Ureter (tissue), 1 donor: ENCODE results near the gene UAP1. TPM values are rescaled to one million over a fixed set of nuclear protein-coding genes. Genes with fewer than 3 reads are reported as not detected.
"Not testable (repeated sequence)": the region's sequence is repeated elsewhere in the genome, so short reads cannot be mapped to it uniquely, and the experiment has no call there.

Source experiments
- DNase-seq: peaks from one replicate; pipeline ENCODE4 v3.0.0-alpha.2; 2020; ENCODE audit warnings: low spot score
- total RNA-seq: library from RNA; stranded (reverse); gene quantifications from one replicate; pipeline ENCODE4 v1.2.4, GENCODE V29; 2023
- donor health status: DM: yes; HTN: yes; CAD: no.

The UAP1 gene
- total RNA-seq, 1 donor from 2014 or later: 47.8 TPM

- no peak for DNase-seq
Measured at GRCh38 chr1:162564762-162565218, 3.3 kb downstream of the UAP1 start.

GRCh38 chr1:162565460-162565859, 3.9 kb downstream of the UAP1 start:
- no peak for DNase-seq

- DNase-seq: no peak
Measured at GRCh38 chr1:162566870-162567269, 5.3 kb downstream of the UAP1 start.

- DNase-seq: no peak
Measured at GRCh38 chr1:162568802-162569201, 7.3 kb downstream of the UAP1 start.

GRCh38 chr1:162570718-162571117, 9.2 kb downstream of the UAP1 start:
- no peak for DNase-seq

GRCh38 chr1:162571121-162571520, 9.6 kb downstream of the UAP1 start:
- not testable (repeated sequence) for DNase-seq

GRCh38 chr1:162571696-162572095, 10.2 kb downstream of the UAP1 start:
- DNase-seq: no peak

- no peak for DNase-seq
Measured at GRCh38 chr1:162573136-162573535, 11.6 kb downstream of the UAP1 start.

GRCh38 chr1:162578071-162578700, 16.7 kb downstream of the UAP1 start:
- no peak for DNase-seq

- DNase-seq: no peak
Measured at GRCh38 chr1:162578936-162579335, 17.4 kb downstream of the UAP1 start.

- no peak for DNase-seq
Measured at GRCh38 chr1:162580308-162580707, 18.8 kb downstream of the UAP1 start.

- not testable (repeated sequence) for DNase-seq
Measured at GRCh38 chr1:162582901-162583300, 21.4 kb downstream of the UAP1 start.

GRCh38 chr1:162585101-162585500, 23.6 kb downstream of the UAP1 start:
- not testable (repeated sequence) for DNase-seq

- peak; percentile 57 for DNase-seq
Measured at GRCh38 chr1:162587347-162587746, 25.8 kb downstream of the UAP1 start.

- DNase-seq: no peak
Measured at GRCh38 chr1:162587761-162588260, 26.3 kb downstream of the UAP1 start.

- no peak for DNase-seq
Measured at GRCh38 chr1:162590101-162590500, 28.6 kb downstream of the UAP1 start.

- DNase-seq: no peak
Measured at GRCh38 chr1:162590686-162591085, 29.2 kb downstream of the UAP1 start.

GRCh38 chr1:162596514-162597170, 35.1 kb downstream of the UAP1 start:
- DNase-seq: no peak

- DNase-seq: no peak
Measured at GRCh38 chr1:162599451-162599850, 37.9 kb downstream of the UAP1 start.

- DNase-seq: not testable (repeated sequence)
Measured at GRCh38 chr1:162603117-162603516, 41.6 kb downstream of the UAP1 start.

GRCh38 chr1:162605225-162605927, 43.9 kb downstream of the UAP1 start:
- DNase-seq: no peak

- DNase-seq: no peak
Measured at GRCh38 chr1:162609306-162609705, 47.8 kb downstream of the UAP1 start.
